ENCODE data around the gene PEX19.

PEX19 gene

GRCh38 chr1:160237558-160237957 lies 47.4 kb downstream of the PEX19 start:
- no peak for DNase-seq

DNA sequence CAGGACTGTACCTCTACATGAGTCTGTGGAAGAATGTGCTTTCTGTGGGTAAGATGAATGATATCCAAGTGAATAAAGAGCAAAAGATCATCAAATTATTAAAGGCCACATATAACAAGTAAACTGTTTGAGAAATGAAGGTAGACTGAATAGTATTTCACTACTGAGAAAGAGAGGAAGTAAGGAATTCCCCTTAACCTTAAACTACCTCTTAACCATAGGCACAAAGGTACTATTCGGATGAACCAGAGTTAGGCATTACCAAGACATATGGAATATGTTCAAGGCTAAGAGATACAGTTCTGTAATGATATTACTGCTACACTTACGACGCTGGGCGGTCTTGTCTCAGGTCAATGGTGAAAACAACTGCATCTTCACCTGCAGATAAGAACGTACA lies 48.1 kb downstream of the PEX19 start:
- no peak for DNase-seq

DNA sequence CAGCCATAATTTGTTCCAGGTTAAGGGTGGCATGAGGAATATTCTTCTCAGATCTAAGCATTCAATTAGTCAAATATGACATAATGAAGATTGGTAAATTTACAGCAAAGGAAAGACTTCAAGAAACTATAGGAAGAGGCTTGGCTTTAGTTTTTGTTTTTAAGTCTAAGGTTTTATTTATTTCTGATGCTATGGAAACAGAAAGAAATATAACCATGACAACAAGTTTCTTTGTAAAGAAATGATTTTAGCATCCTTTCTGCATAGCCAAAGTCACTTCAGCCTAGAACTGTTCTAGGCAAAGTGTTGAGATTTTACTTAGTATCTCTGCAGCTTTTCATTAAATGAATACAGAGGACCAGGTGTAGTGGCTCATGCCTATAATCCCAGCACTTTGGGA lies 52.0 kb downstream of the PEX19 start:
- DNase-seq = no peak

DNA sequence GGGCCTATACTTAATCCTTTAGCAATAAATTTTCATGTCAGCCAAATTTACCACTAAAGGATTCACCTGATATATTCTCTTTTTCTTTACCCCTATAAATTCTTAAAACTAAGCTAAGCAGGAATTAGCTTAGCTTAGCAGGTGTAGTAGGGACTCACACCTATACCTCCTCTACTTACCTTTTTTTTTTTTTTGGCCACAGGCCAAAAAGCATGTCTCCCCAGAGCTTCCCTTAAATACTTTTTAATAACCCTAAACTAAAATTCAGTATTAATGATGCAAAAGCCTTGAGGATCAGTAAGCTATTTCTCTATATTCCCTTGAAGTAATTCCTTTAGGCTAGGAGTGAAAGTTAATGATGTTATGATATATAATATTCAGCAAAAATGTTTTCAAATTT lies 56.5 kb downstream of the PEX19 start:
- no peak for DNase-seq

DNA sequence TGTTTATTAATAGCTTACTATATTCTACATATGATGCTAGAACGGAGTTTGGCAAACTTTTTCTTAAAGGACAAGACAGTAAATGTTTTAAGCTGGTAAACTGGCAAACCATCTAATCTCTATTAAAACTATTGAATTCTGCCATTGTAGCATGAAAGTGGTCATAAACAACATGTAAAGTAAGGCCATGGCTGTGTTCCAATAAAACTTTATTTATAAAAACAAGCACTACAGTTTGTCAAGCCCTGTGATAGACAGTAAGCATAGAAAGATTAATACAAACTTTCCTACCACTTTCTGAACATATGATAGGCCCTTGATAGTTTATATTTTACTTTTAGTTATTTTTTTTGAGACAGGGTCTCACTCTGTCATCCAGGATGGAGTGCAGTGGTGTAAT lies 57.4 kb downstream of the PEX19 start:
- DNase-seq = no peak

DNA sequence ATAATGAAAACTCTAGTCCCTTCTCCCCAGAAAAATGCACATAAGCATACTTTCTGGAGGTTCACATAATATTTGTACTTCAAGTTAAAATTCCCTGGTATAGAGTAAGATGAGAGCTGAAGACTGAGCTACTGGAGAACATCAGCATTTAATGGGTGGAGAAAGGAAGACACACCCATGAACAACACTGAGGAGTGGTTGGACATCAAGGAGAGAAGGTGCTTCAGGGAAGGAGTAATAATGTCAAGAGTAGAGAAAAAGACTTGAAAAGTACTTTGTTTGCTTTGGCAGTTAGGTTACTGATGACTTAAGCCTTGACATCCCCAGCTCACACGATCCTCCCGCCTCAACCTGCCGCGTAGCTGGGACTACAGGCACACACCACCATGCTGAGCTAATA lies 57.9 kb downstream of the PEX19 start:
- DNase-seq = no peak
